Vagina (tissue), 2 donors: ENCODE results near the gene LIMK1. TPM values are rescaled to one million over a fixed set of nuclear protein-coding genes. Genes with fewer than 3 reads are reported as not detected.
"Not testable (repeated sequence)": the region's sequence is repeated elsewhere in the genome, so short reads cannot be mapped to it uniquely, and the experiment has no call there.

Experiments used
- DNase-seq, 2 donors: peaks; one replicate each; pipeline ENCODE4 v3.0.0-alpha.2; 2017; ENCODE audit errors: extremely low spot score in 2 of 2
- H3K27ac ChIP-seq: fragments of 200-600 bp; sonication (generic); one replicate; pipeline ENCODE4 v1.5.1; 2019
- H3K27me3 ChIP-seq: fragments of 200-600 bp; sonication (generic); one replicate; pipeline ENCODE4 v1.5.1; 2019
- H3K36me3 ChIP-seq, 2 donors: fragments of 200-600 bp; sonication (generic); one replicate each; pipeline ENCODE4 v1.5.1; 2017 to 2019
- H3K4me1 ChIP-seq: fragments of 200-600 bp; sonication (generic); one replicate; pipeline ENCODE4 v1.5.1; 2019
- H3K4me3 ChIP-seq, 2 donors: fragments of 200-600 bp; sonication (generic); 1 replicate in 1 of 2; 2 replicates in 1 of 2; pipeline ENCODE4 v1.5.1; 2016 to 2019
- H3K9me3 ChIP-seq: fragments of 200-600 bp; sonication (generic); one replicate; pipeline ENCODE4 v1.5.1; 2019
- POLR2A ChIP-seq, 2 donors: fragments of 450-650 bp; IDR thresholded peaks; one replicate each; pipeline ENCODE4 v1.6.1; 2017; ENCODE audit warnings: antibody characterized with exemption in 2 of 2, mild to moderate bottlenecking in 2 of 2, moderate library complexity in 2 of 2
- POLR2AphosphoS5 ChIP-seq, 2 donors: sonication (generic); formaldehyde crosslinking; IDR thresholded peaks; one replicate each; pipeline ENCODE4 v1.9.0; 2017; ENCODE audit warnings: antibody characterized with exemption in 2 of 2, mild to moderate bottlenecking in 2 of 2, low read depth in 1 of 2; ENCODE audit not compliant: insufficient read depth in 1 of 2
- intact Hi-C: fragments of 100-400 bp; cut with DNase I; formaldehyde crosslinking; loops from one replicate; pipeline ENCODE4 v1.15.1; 2023
- total RNA-seq: library from RNA; depleted of rRNA; stranded (reverse); fragments of >200 nt; gene quantifications from one replicate; pipeline ENCODE4 v1.2.3, GENCODE V29; 2016
- TF ChIP-seq, protein P1 (sequence below), 3 experiments: fragments of 450-650 bp in 2 of 3; fragments of 200-600 bp in 1 of 3; sonication (generic) in 1 of 3; IDR thresholded peaks; one replicate each; pipeline ENCODE4 v1.5.1; 2017 to 2019; ENCODE audit warnings: antibody characterized with exemption in 3 of 3, mild to moderate bottlenecking in 2 of 3, moderate library complexity in 2 of 3

Gene LIMK1
- total RNA-seq, 1 donor from 2014 or later: 28.2 TPM

DNA sequence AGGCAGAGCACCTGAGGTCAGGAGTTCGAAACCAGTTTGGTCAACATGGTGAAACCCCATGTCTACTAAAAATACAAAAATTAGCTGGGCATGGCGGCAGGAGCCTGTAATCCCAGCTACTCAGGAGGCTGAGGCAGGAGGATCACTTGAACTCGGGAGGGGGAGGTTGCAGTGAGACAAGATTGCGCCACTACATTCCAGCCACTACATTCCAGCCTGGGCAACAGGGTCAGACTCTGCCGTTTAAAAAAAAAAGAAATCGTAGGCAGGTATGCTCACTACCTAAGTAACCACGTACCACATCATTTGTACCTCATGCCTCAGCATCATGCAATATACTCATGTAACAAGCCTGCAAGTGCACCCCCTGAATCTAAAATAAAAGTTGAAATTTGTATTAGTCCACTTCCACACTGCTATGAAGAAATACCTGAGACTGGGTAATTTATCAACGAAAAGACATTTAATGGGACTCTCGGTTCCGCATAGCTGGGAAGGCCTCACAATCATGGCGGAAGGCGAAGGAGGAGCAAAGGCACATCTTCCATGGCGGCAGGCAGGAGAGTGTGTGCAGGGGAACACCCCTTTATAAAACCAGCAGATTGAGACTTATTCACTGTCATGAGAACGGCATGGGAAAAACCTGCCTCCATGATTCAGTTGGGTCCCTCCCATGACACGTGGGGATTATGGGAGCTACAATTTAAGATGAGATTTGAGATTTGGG is 82.4 kb downstream of the LIMK1 start:
- intact Hi-C loops: no loop called here
- TF ChIP-seq, protein P1, sequence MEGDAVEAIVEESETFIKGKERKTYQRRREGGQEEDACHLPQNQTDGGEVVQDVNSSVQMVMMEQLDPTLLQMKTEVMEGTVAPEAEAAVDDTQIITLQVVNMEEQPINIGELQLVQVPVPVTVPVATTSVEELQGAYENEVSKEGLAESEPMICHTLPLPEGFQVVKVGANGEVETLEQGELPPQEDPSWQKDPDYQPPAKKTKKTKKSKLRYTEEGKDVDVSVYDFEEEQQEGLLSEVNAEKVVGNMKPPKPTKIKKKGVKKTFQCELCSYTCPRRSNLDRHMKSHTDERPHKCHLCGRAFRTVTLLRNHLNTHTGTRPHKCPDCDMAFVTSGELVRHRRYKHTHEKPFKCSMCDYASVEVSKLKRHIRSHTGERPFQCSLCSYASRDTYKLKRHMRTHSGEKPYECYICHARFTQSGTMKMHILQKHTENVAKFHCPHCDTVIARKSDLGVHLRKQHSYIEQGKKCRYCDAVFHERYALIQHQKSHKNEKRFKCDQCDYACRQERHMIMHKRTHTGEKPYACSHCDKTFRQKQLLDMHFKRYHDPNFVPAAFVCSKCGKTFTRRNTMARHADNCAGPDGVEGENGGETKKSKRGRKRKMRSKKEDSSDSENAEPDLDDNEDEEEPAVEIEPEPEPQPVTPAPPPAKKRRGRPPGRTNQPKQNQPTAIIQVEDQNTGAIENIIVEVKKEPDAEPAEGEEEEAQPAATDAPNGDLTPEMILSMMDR (IDR thresholded peaks at IDR 0.05): no peak
- TF ChIP-seq POLR2AphosphoS5 (IDR thresholded peaks at IDR 0.05; ENCODE audit: insufficient read depth in 1 of 2, low read depth in 1 of 2) (no peak), POLR2A (IDR thresholded peaks at IDR 0.05) (no peak)
- Histone ChIP-seq H3K36me3 (no peaks in the 10 kb centered on the region), H3K4me1 (no peaks in the 10 kb centered on the region), H3K27ac (no peak overlapping the region), H3K4me3 (no peak overlapping the region), H3K27me3 (no peaks in the 10 kb centered on the region), H3K9me3 (no peaks in the 10 kb centered on the region)
- DNase-seq: no peak

DNA sequence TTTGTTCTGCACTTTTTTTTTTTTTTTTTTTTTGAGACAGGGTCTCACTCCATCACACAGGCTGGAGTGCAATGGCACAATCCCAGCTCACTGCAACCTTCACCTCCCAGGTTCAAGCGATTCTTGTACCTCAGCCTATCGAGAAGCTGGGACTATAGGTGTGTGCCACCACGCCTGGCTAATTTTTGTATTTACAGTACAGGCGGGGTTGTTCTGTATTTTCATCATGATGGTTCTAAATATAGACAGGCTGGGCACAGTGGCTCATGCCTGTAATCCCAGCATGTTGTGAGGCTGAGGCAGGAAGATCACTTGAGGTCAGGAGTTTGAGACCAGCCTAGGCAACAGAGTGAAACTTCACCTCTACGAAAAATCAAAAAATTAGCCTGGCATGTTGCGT is 83.7 kb downstream of the LIMK1 start:
- intact Hi-C loops, DNase-seq, H3K27ac ChIP-seq, H3K9me3 ChIP-seq, H3K4me3 ChIP-seq, H3K4me1 ChIP-seq, H3K36me3 ChIP-seq, H3K27me3 ChIP-seq: not testable (repeated sequence)

Other genes starting within 250 kb of the LIMK1 start
- gene METTL27, start 241.3 kb upstream of the LIMK1 start, total RNA-seq: not detected
- not detected for gene TMEM270, start 222.6 kb upstream of the LIMK1 start, total RNA-seq
- 38.3 TPM for gene ELN, start 55.6 kb upstream of the LIMK1 start, total RNA-seq
- gene EIF4H, start 90.6 kb downstream of the LIMK1 start, total RNA-seq: 139 TPM
- 4.2 TPM for gene LAT2, start 126.2 kb downstream of the LIMK1 start, total RNA-seq
- 14.5 TPM for gene RFC2, start 170.6 kb downstream of the LIMK1 start, total RNA-seq
- 24.3 TPM for gene CLIP2, start 205.6 kb downstream of the LIMK1 start, total RNA-seq